Dendritic cell treated with granulocyte-macrophage colony-stimulating factor and Interleukin-4, amounts not matched to agents 40 ng/mL and 50 ng/mL, for 4 days (primary cell): Measurements from ENCODE around the gene C7orf25.

Source experiments
- H3K27ac Mint-ChIP-seq: one replicate; pipeline ENCODE4 v1.8.0; 2022; ENCODE audit warnings: mild to moderate bottlenecking, mixed read lengths
- H3K27me3 Mint-ChIP-seq: one replicate; pipeline ENCODE4 v1.8.0; 2022; ENCODE audit warnings: mild to moderate bottlenecking, mixed read lengths
- H3K36me3 Mint-ChIP-seq: one replicate; pipeline ENCODE4 v1.8.0; 2022; ENCODE audit warnings: low read depth, mixed read lengths
- H3K4me1 Mint-ChIP-seq: one replicate; pipeline ENCODE4 v1.8.0; 2022; ENCODE audit warnings: low read depth, mixed read lengths
- H3K4me3 Mint-ChIP-seq: one replicate; pipeline ENCODE4 v1.8.0; 2022; ENCODE audit warnings: mild to moderate bottlenecking, moderate library complexity, mixed read lengths
- H3K9me3 Mint-ChIP-seq: one replicate; pipeline ENCODE4 v1.8.0; 2022; ENCODE audit warnings: mixed read lengths
- intact Hi-C: fragments of 100-400 bp; cut with micrococcal nuclease; formaldehyde crosslinking; loops from one replicate; pipeline ENCODE4 v1.15.0; 2022

Gene C7orf25

GRCh38 chr7:42922017-42922753 is 10.3 kb upstream of the C7orf25 start:
- Mint-ChIP-seq H3K36me3 (peaks cover 86% of the 10 kb centered on the region), H3K9me3 (no peaks in the 10 kb centered on the region), H3K27me3 (no peaks in the 10 kb centered on the region), H3K4me3 (no peak overlapping the region), H3K4me1 (no peaks in the 10 kb centered on the region), H3K27ac (no peak overlapping the region)
- intact Hi-C loops, result loop anchor here (1.0 kb wide), 1 partner anchor 8 kb away; no protein-coding TSS in a partner anchor

DNA sequence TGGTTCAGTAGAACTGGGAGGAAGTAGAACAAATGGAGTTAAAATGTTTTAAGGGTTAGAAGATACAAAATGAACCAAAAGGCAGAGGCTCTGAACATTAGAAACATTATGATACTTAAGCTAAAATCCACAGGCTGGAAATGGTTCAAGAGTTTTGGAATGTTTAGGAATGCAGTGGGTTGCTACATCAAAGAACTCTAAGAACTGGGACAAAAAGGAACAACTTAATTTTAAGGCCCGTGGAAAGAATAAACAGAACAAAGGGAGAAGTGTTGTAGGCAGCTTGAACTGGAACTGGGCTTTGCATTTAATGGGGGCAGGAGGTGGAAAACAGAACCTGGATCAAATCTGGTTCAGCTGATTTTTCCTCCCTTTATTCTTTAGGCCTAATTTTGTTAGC is 3.5 kb upstream of the C7orf25 start:
- Mint-ChIP-seq H3K36me3 (peaks cover 61% of the 10 kb centered on the region), H3K27me3 (no peaks in the 10 kb centered on the region), H3K4me1 (peaks cover 56% of the 10 kb centered on the region), H3K27ac (no peak overlapping the region), H3K9me3 (no peaks in the 10 kb centered on the region), H3K4me3 (no peak overlapping the region)
- intact Hi-C loops, result no loop called here

- H3K36me3 Mint-ChIP-seq, result peaks cover 57% of the 10 kb centered on the region
- peaks cover 57% of the 10 kb centered on the region for H3K4me1 Mint-ChIP-seq
- no peak overlapping the region for H3K4me3 Mint-ChIP-seq
- H3K27ac Mint-ChIP-seq, result peak overlapping the region; percentile 58
- no peaks in the 10 kb centered on the region for H3K27me3 Mint-ChIP-seq
- H3K9me3 Mint-ChIP-seq, result no peaks in the 10 kb centered on the region
- intact Hi-C loops, result no loop called here
These were observed 2.7 kb upstream of the C7orf25 start for GRCh38 chr7:42914421-42915045.

DNA sequence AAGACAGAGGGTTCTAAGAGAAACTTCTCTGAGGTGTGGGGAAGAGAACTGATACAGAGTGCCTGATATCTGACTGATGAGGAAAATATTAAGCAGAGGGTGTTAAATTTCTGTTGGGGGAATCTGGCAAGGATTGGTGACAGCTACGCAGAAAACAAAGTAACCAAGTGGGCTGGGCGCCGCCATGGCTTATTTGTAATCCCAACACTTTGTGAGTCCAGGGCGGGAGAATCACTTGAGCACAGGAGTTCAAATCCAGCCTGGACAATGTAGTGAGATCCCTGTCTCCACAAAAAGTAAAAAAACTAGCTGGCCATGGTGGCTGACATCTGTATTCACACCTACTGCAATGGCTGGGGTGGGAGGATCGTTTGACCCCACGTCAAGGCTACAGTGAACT is 2.1 kb upstream of the C7orf25 start:
- Mint-ChIP-seq H3K4me3 (no peak overlapping the region), H3K36me3 (peaks cover 52% of the 10 kb centered on the region), H3K27ac (peak overlapping the region; percentile 58), H3K4me1 (peaks cover 57% of the 10 kb centered on the region), H3K27me3 (no peaks in the 10 kb centered on the region), H3K9me3 (no peaks in the 10 kb centered on the region)
- intact Hi-C loops, result no loop called here

GRCh38 chr7:42913591-42913990 is 1.7 kb upstream of the C7orf25 start:
- no peak overlapping the region for H3K4me3 Mint-ChIP-seq
- intact Hi-C loops, result no loop called here

DNA sequence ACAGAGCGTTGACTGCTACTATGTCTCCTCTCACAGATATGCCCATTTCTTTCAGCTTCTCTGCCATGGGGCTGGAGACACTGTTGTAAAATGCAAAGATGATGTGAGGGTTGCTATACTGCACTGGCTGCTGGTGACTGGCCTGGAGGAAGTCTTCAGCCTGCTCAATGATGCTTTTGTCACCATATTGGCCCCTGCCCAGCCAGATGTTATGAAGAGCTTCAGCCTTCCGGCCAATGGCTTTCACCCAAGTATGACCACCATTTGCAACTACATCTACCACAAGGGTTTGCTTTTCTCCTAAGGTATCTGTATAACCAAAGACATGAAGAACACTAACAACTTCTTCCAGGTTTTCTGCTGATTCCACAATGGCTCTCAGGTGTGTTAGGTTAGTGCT is 1.6 kb downstream of the C7orf25 start:
- Mint-ChIP-seq H3K4me3 (no peak overlapping the region), H3K27me3 (no peaks in the 10 kb centered on the region), H3K36me3 (peaks cover 16% of the 10 kb centered on the region), H3K4me1 (peaks cover 57% of the 10 kb centered on the region), H3K9me3 (no peaks in the 10 kb centered on the region), H3K27ac (no peak overlapping the region)
- intact Hi-C loops, result no loop called here

More at GRCh38 chr7:42913591-42913990, 1.7 kb upstream of the C7orf25 start:
- Mint-ChIP-seq H3K9me3 (no peaks in the 10 kb centered on the region), H3K27me3 (no peaks in the 10 kb centered on the region), H3K27ac (peak overlapping the region; percentile 58), H3K4me1 (peaks cover 57% of the 10 kb centered on the region), H3K36me3 (peaks cover 48% of the 10 kb centered on the region)

GRCh38 chr7:42907316-42907715 is 4.6 kb downstream of the C7orf25 start:
- intact Hi-C loops, result no loop called here
- Mint-ChIP-seq H3K4me1 (peaks cover 27% of the 10 kb centered on the region), H3K27ac (no peak overlapping the region), H3K9me3 (no peaks in the 10 kb centered on the region), H3K4me3 (no peak overlapping the region), H3K36me3 (peaks cover 14% of the 10 kb centered on the region), H3K27me3 (no peaks in the 10 kb centered on the region)

DNA sequence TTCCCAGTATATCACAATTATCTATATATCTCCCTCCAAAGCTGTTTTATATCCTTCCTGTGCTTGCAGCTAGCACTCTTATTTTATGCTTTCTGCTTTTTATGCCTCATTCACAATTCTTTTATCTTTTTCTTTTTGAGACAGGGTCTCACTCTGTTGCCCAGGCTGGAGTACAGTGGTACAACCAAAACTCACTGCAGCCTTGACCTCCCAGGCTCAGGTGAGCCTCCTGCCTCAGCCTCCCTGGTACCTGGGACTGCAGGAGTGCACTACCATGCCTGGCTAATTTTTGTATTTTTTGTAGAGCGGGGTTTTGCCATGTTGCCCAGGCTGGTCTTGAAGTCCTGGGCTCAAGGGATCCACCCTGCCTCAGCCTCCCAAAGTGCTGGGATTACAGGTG is 5.7 kb downstream of the C7orf25 start:
- intact Hi-C loops, result no loop called here
- Mint-ChIP-seq H3K36me3 (peaks cover 9% of the 10 kb centered on the region), H3K4me3 (no peak overlapping the region), H3K4me1 (peaks cover 19% of the 10 kb centered on the region), H3K27me3 (no peaks in the 10 kb centered on the region), H3K9me3 (no peaks in the 10 kb centered on the region), H3K27ac (no peak overlapping the region)

DNA sequence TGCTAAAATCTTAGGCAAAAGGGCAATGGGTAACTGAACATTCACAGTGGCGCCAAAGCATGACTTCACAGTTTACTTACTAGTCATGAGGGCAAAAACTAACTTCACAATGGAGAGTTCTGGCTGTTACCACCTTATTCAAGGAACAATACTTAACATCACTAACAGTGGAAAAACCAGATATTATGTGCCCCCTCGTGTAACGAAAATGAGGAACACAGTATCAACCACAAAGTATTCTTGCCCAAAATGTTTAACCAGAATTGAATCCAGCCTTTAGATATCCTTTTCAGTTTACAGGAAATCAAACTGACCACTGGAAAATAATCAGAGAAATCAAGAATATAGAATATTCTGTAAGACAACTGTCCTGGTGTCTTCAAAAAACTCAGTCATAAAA is 9.5 kb downstream of the C7orf25 start:
- Mint-ChIP-seq H3K27ac (no peak overlapping the region), H3K36me3 (no peaks in the 10 kb centered on the region), H3K27me3 (no peaks in the 10 kb centered on the region), H3K4me1 (peaks cover 3% of the 10 kb centered on the region), H3K9me3 (no peaks in the 10 kb centered on the region), H3K4me3 (no peak overlapping the region)
- intact Hi-C loops, result no loop called here

GRCh38 chr7:42900842-42901241 is 11.0 kb downstream of the C7orf25 start:
- H3K36me3 Mint-ChIP-seq, result no peaks in the 10 kb centered on the region
- intact Hi-C loops, result no loop called here
- no peaks in the 10 kb centered on the region for H3K27me3 Mint-ChIP-seq
- peaks cover 2% of the 10 kb centered on the region for H3K9me3 Mint-ChIP-seq
- peaks cover 8% of the 10 kb centered on the region for H3K4me1 Mint-ChIP-seq
- H3K4me3 Mint-ChIP-seq, result no peak overlapping the region
- H3K27ac Mint-ChIP-seq, result no peak overlapping the region

DNA sequence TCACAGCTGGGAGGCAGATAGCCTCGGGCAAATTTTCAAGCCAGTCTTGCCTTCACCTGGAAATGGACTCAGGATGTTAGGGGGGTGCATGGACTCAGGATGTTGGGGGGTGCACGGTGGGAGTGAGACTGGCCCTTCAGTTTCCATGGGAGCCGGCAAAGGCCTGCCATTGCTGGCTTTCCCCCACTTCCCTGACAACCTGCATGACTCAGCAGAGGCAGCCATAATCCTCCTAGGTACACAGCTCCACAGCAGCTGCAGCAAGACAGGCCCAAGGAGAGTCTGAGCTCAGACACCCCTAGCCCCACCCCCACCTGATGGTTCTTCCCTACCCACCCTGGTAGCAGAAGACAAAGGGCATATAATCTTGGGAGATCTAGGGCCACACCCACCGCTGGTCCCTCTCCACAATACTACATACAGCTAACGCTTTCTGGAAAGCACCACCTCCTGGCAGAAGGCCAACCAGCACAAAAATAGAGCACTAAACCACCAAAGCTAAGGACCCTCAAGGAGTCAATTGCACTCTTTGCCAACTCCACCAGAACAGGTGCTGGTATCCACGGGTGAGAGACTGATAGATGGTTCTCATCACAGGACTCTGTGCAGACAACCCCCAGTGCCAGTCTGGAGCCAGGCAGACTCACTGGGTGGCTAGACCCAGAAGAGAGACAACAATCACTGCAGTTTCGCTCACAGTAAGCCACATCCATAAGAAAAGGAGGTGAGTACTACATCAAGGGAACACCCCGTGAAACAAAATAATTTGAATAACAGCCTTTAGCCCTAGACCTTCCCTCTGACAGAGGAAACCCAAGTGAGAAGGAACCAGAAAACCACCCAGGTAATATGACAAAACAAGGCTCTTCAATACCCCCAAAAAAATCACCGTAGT is 18.3 kb downstream of the C7orf25 start:
- Mint-ChIP-seq H3K27me3 (no peaks in the 10 kb centered on the region), H3K4me3 (no peak overlapping the region), H3K9me3 (peaks cover 25% of the 10 kb centered on the region), H3K36me3 (peaks cover 11% of the 10 kb centered on the region), H3K27ac (peak overlapping the region; percentile 24), H3K4me1 (peaks cover 17% of the 10 kb centered on the region)
- intact Hi-C loops, result no loop called here

GRCh38 chr7:42886893-42887505 is 24.9 kb downstream of the C7orf25 start:
- Mint-ChIP-seq H3K9me3 (no peaks in the 10 kb centered on the region), H3K36me3 (peaks cover 19% of the 10 kb centered on the region), H3K27me3 (no peaks in the 10 kb centered on the region), H3K4me3 (no peak overlapping the region), H3K4me1 (peaks cover 27% of the 10 kb centered on the region), H3K27ac (peak overlapping the region; percentile 91)
- intact Hi-C loops, result loop anchor here (10.0 kb wide), 1 partner anchor 942 kb away; no protein-coding TSS in a partner anchor

- H3K4me1 Mint-ChIP-seq, result peaks cover 27% of the 10 kb centered on the region
- no peaks in the 10 kb centered on the region for H3K9me3 Mint-ChIP-seq
- no peak overlapping the region for H3K4me3 Mint-ChIP-seq
- peaks cover 19% of the 10 kb centered on the region for H3K36me3 Mint-ChIP-seq
- intact Hi-C loops, result loop anchor here (10.0 kb wide), 1 partner anchor 941 kb away; no protein-coding TSS in a partner anchor
- H3K27ac Mint-ChIP-seq, result no peak overlapping the region
- H3K27me3 Mint-ChIP-seq, result no peaks in the 10 kb centered on the region
These were observed 25.7 kb downstream of the C7orf25 start for GRCh38 chr7:42886129-42886528.
